Mucosa of stomach (tissue), 1 donor: ENCODE data around the gene POLR1A.

Experiments used
- H3K27me3 ChIP-seq: one replicate; pipeline ENCODE4 v1.7.0; 2013; ENCODE audit warnings: mild to moderate bottlenecking, low read length; ENCODE audit not compliant: control insufficient read depth, insufficient read depth
- H3K36me3 ChIP-seq: one replicate; pipeline ENCODE4 v1.7.0; 2013; ENCODE audit warnings: low read length; ENCODE audit not compliant: control insufficient read depth, insufficient read depth
- H3K4me1 ChIP-seq: one replicate; pipeline ENCODE4 v1.7.0; 2013; ENCODE audit warnings: mild to moderate bottlenecking, low read length; ENCODE audit not compliant: control insufficient read depth, insufficient read depth
- H3K4me3 ChIP-seq: one replicate; pipeline ENCODE4 v1.7.0; 2013; ENCODE audit warnings: low read length
- H3K9ac ChIP-seq: one replicate; pipeline ENCODE4 v1.7.0; 2013; ENCODE audit warnings: mild to moderate bottlenecking, low read length, moderate library complexity
- H3K9me3 ChIP-seq: one replicate; pipeline ENCODE4 v1.7.0; 2013; ENCODE audit warnings: mild to moderate bottlenecking, low read length, moderate library complexity; ENCODE audit not compliant: control insufficient read depth
- donor health status: Pancreatic carcinoma.

Gene POLR1A

DNA sequence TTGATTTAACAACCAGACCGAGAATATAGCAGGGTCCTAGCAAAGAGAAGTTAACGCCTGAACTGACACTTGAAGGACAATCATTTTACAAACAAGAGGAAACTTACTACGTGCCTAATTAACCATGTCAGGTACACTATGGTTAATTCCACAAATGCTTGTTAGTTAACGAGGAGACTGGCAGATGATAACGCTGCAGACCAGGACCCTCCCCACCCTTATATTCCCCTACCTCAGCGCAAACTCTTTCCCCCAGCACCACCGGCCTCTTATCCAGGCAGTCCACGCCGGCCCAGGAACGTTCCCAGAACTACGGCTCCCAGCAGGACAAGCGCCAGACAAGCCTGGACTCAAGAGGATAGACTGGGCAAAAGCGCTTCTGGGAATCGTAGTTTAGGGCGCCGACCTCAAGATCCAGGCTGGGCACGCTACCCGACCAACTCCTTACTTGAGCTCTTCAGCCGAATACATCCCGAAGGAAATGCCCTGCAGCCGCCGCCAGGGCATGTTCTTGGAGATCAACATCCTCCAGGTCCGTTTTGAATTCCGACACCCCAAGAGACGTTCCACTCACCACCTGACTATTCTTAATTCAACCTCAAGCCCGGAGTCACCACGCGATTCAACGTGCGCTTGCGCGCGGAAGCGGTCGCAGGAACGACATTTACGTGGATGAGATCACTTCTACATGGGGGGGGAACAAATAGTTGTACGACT is at the start of gene POLR1A:
POLR1A (minus strand) TSS at position 635 of the 717 bp plus-strand sequence; CDS start at position 525, 110 bp downstream.
- H3K9me3 ChIP-seq: no peaks in the 10 kb centered on the region
- H3K4me1 ChIP-seq: peaks cover 8% of the 10 kb centered on the region
- H3K9ac ChIP-seq: peak within 1 kb of the TSS; percentile 71
- no peaks in the 10 kb centered on the region for H3K27me3 ChIP-seq
- H3K4me3 ChIP-seq: peak within 1 kb of the TSS; percentile 80
- H3K36me3 ChIP-seq: no peaks in the 10 kb centered on the region

GRCh38 chr2:86150502-86150901 is 44.8 kb upstream of the POLR1A start:
- H3K36me3 ChIP-seq: peaks cover 4% of the 10 kb centered on the region
- no peak overlapping the region for H3K9ac ChIP-seq
- H3K9me3 ChIP-seq: no peaks in the 10 kb centered on the region
- H3K27me3 ChIP-seq: no peaks in the 10 kb centered on the region
- no peaks in the 10 kb centered on the region for H3K4me1 ChIP-seq
- no peak overlapping the region for H3K4me3 ChIP-seq

DNA sequence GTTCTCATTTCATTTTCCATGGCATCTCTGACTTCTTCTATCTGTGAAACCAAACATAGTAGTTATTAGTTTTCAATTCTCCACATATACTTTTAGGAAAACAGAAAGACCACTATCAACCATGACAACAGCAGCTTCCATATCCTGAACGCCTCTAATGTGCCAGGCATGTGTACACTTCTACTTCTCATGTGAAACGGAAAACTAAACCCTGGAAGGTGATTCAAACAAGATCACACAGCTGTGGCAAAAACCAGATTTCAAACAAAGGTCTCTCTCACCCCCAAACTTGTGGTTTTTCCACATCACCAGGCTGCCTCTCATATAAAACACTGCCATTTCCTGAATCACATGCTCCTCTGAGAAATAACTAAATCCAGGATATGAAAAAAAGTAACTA is 42.1 kb upstream of the POLR1A start:
- no peak overlapping the region for H3K4me3 ChIP-seq
- H3K9ac ChIP-seq: no peak overlapping the region
- no peaks in the 10 kb centered on the region for H3K9me3 ChIP-seq
- peaks cover 4% of the 10 kb centered on the region for H3K36me3 ChIP-seq
- no peaks in the 10 kb centered on the region for H3K4me1 ChIP-seq
- H3K27me3 ChIP-seq: no peaks in the 10 kb centered on the region

DNA sequence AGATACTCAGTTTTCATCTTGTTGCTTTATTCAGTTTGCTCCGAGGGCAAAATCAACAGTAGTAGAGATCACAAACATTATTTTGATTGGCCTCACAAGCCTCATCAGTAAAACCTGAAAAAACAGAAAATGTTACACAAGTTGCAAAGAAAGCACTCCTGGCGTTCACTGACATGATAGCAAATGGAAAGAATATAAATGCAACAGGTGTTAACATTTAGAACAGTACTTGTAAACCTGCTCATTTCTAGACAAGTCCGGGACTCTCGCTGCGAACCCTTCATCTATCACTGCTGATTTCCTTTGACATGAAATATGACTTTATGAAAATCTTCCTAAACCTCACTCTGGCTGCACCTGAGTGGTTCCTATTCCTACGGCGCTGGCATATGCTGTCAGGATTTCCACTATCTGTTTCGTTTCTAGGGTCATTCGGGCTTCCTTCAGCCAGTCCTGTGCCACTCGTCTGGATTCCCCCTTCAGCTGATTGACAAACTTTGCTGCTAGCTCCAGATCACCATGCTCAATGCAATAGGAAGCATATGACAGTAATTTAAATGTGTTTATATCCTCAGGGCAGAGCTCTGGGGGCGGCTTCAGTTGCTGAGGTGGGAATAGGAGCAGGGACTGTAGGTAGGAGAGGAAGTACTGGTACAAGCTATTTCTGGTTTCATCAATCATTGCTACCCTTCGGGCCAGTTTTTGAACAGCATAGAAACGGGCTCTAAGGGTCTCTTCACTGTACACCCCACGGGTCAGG is 38.4 kb upstream of the POLR1A start:
- H3K9me3 ChIP-seq: no peaks in the 10 kb centered on the region
- no peak overlapping the region for H3K4me3 ChIP-seq
- no peaks in the 10 kb centered on the region for H3K27me3 ChIP-seq
- H3K36me3 ChIP-seq: peaks cover 4% of the 10 kb centered on the region
- H3K9ac ChIP-seq: no peak overlapping the region
- H3K4me1 ChIP-seq: no peaks in the 10 kb centered on the region

DNA sequence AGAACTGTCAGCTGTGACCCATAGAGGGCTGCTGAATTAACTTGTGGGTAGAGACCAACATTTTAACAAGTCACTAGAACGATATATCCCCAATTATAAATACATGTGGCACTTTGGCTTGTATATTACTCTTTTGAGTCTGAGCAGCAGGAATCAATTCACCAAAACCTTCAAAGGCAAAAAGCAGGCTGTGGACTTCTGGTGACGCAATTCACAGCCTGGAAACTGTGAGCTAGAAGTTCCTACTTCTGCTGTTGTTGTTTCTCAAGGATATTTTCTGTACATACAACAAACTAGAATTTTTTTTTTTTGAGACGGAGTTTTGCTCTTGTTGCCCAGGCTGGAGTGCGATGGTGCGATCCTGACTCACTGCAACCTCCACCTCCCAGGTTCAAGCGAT is 37.6 kb upstream of the POLR1A start:
- H3K36me3 ChIP-seq: peaks cover 4% of the 10 kb centered on the region

GRCh38 chr2:86142436-86143257 is 37.0 kb upstream of the POLR1A start:
- no peaks in the 10 kb centered on the region for H3K9me3 ChIP-seq
- no peaks in the 10 kb centered on the region for H3K4me1 ChIP-seq
- no peak overlapping the region for H3K4me3 ChIP-seq
- H3K9ac ChIP-seq: no peak overlapping the region
- peaks cover 2% of the 10 kb centered on the region for H3K36me3 ChIP-seq
- no peaks in the 10 kb centered on the region for H3K27me3 ChIP-seq

More for the DNA sequence above, 37.6 kb upstream of the POLR1A start:
- H3K9ac ChIP-seq: no peak overlapping the region
- H3K4me3 ChIP-seq: no peak overlapping the region
- no peaks in the 10 kb centered on the region for H3K9me3 ChIP-seq
- no peaks in the 10 kb centered on the region for H3K27me3 ChIP-seq
- no peaks in the 10 kb centered on the region for H3K4me1 ChIP-seq

GRCh38 chr2:86140969-86141392 is 35.3 kb upstream of the POLR1A start:
- Histone ChIP-seq H3K4me1 (no peaks in the 10 kb centered on the region), H3K36me3 (peaks cover 15% of the 10 kb centered on the region), H3K9me3 (no peaks in the 10 kb centered on the region), H3K9ac (no peak overlapping the region), H3K4me3 (no peak overlapping the region), H3K27me3 (no peaks in the 10 kb centered on the region)

- Histone ChIP-seq H3K27me3 (no peaks in the 10 kb centered on the region), H3K9ac (no peak overlapping the region), H3K36me3 (peaks cover 15% of the 10 kb centered on the region), H3K4me3 (no peak overlapping the region), H3K4me1 (no peaks in the 10 kb centered on the region), H3K9me3 (no peaks in the 10 kb centered on the region)
Observed at GRCh38 chr2:86139981-86140380, 34.3 kb upstream of the POLR1A start.

GRCh38 chr2:86138736-86139625 is 33.3 kb upstream of the POLR1A start:
- Histone ChIP-seq H3K4me3 (no peak overlapping the region), H3K27me3 (no peaks in the 10 kb centered on the region), H3K4me1 (no peaks in the 10 kb centered on the region), H3K36me3 (peaks cover 15% of the 10 kb centered on the region), H3K9ac (no peak overlapping the region), H3K9me3 (no peaks in the 10 kb centered on the region)

- H3K36me3 ChIP-seq: peaks cover 15% of the 10 kb centered on the region
- H3K9me3 ChIP-seq: no peaks in the 10 kb centered on the region
- H3K27me3 ChIP-seq: no peaks in the 10 kb centered on the region
- no peak overlapping the region for H3K4me3 ChIP-seq
- no peak overlapping the region for H3K9ac ChIP-seq
- no peaks in the 10 kb centered on the region for H3K4me1 ChIP-seq
Observed at GRCh38 chr2:86136141-86136540, 30.5 kb upstream of the POLR1A start.

- Histone ChIP-seq H3K9ac (no peak overlapping the region), H3K36me3 (peaks cover 15% of the 10 kb centered on the region), H3K4me3 (no peak overlapping the region), H3K4me1 (no peaks in the 10 kb centered on the region), H3K9me3 (no peaks in the 10 kb centered on the region), H3K27me3 (no peaks in the 10 kb centered on the region)
Observed at GRCh38 chr2:86135653-86136052, 30.0 kb upstream of the POLR1A start.
